Nephron progenitor cell (in vitro differentiated cells): ENCODE results near the gene DNMBP.
A peak's percentile ranks its signal among the peaks of the same experiment; 100 is the strongest.

Experiments
- DNase-seq: peaks from one replicate; pipeline ENCODE4 v3.0.0; 2021
- H3K27ac Mint-ChIP-seq: 2 replicates; pipeline ENCODE4 v1.8.0; 2021; ENCODE audit warnings: mild to moderate bottlenecking, moderate library complexity, mixed read lengths
- H3K27me3 Mint-ChIP-seq: 2 replicates; pipeline ENCODE4 v1.8.0; 2021; ENCODE audit warnings: mild to moderate bottlenecking, low read depth, mixed read lengths; ENCODE audit not compliant: poor library complexity
- H3K36me3 Mint-ChIP-seq: 2 replicates; pipeline ENCODE4 v1.8.0; 2021; ENCODE audit warnings: low read depth, mixed read lengths
- H3K4me1 Mint-ChIP-seq: 2 replicates; pipeline ENCODE4 v1.8.0; 2021; ENCODE audit warnings: mixed read lengths
- H3K4me3 Mint-ChIP-seq: 2 replicates; pipeline ENCODE4 v1.8.0; 2021; ENCODE audit warnings: mild to moderate bottlenecking, moderate library complexity, mixed read lengths
- H3K9me3 Mint-ChIP-seq: 2 replicates; pipeline ENCODE4 v1.8.0; 2021; ENCODE audit warnings: mild to moderate bottlenecking, moderate library complexity, mixed read lengths
- CTCF ChIP-seq: fragments of 200-600 bp; sonication (generic); IDR thresholded peaks from 2 replicates; pipeline ENCODE4 v1.5.0; 2021; ENCODE audit warnings: antibody characterized with exemption

Gene DNMBP

GRCh38 chr10:99888622-99889021 is 121.1 kb downstream of the DNMBP start:
- H3K4me1 Mint-ChIP-seq, result no peaks in the 10 kb centered on the region
- no peak for DNase-seq
- H3K27me3 Mint-ChIP-seq, result peaks cover 2% of the 10 kb centered on the region
- no peak overlapping the region for H3K27ac Mint-ChIP-seq
- peaks cover 7% of the 10 kb centered on the region for H3K9me3 Mint-ChIP-seq
- no peak overlapping the region for H3K4me3 Mint-ChIP-seq
- TF ChIP-seq CTCF, result no peak
- peaks cover 73% of the 10 kb centered on the region for H3K36me3 Mint-ChIP-seq

- Mint-ChIP-seq H3K4me3 (no peak overlapping the region), H3K27ac (no peak overlapping the region), H3K36me3 (peaks cover 81% of the 10 kb centered on the region), H3K9me3 (no peaks in the 10 kb centered on the region), H3K4me1 (peaks cover 9% of the 10 kb centered on the region), H3K27me3 (no peaks in the 10 kb centered on the region)
- no peak for DNase-seq
- no peak for TF ChIP-seq CTCF
Measured at GRCh38 chr10:99883523-99883922, 126.2 kb downstream of the DNMBP start.

DNA sequence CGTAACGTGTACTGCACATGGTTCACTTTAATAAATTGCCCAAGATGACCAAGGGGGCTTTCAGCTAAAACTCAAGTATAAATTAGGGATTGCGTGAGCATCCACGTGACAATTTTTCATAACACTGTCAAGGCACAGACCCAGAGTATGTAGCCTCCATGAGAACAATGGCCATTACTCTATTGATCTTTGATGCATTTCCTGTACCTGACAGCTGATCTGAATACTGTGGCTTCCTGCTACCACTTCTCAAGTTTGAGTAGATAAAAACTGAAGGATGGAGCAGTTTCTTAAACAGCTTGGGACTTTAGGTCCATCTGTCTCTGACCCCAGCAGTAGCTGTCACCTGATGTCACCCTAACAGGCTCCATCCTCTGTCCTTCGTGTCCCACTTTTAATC is 128.4 kb downstream of the DNMBP start:
- no peak overlapping the region for H3K27ac Mint-ChIP-seq

GRCh38 chr10:99880080-99880835 is 129.5 kb downstream of the DNMBP start:
- DNase-seq, result peak; percentile 13
- H3K4me3 Mint-ChIP-seq, result no peak overlapping the region
- H3K9me3 Mint-ChIP-seq, result no peaks in the 10 kb centered on the region
- peaks cover 9% of the 10 kb centered on the region for H3K4me1 Mint-ChIP-seq
- H3K27me3 Mint-ChIP-seq, result no peaks in the 10 kb centered on the region
- TF ChIP-seq CTCF, result no peak
- peak overlapping the region; percentile 81 for H3K27ac Mint-ChIP-seq
- peaks cover 83% of the 10 kb centered on the region for H3K36me3 Mint-ChIP-seq

More for the DNA sequence above, 128.4 kb downstream of the DNMBP start:
- H3K27me3 Mint-ChIP-seq, result no peaks in the 10 kb centered on the region
- peaks cover 9% of the 10 kb centered on the region for H3K4me1 Mint-ChIP-seq
- H3K4me3 Mint-ChIP-seq, result no peak overlapping the region
- peaks cover 81% of the 10 kb centered on the region for H3K36me3 Mint-ChIP-seq
- TF ChIP-seq CTCF, result no peak
- H3K9me3 Mint-ChIP-seq, result no peaks in the 10 kb centered on the region
- no peak for DNase-seq

GRCh38 chr10:99875473-99875872 is 134.3 kb downstream of the DNMBP start:
- no peak for TF ChIP-seq CTCF
- no peaks in the 10 kb centered on the region for H3K9me3 Mint-ChIP-seq
- no peak for DNase-seq
- H3K4me1 Mint-ChIP-seq, result peaks cover 8% of the 10 kb centered on the region
- no peak overlapping the region for H3K4me3 Mint-ChIP-seq
- H3K27ac Mint-ChIP-seq, result peak overlapping the region; percentile 76
- H3K27me3 Mint-ChIP-seq, result peaks cover 2% of the 10 kb centered on the region
- H3K36me3 Mint-ChIP-seq, result peaks cover 53% of the 10 kb centered on the region
